Fibroblast of skin of left biceps (primary cell): ENCODE results near the gene MDFI.
A peak's percentile ranks its signal among the peaks of the same experiment; 100 is the strongest.
"Not testable (repeated sequence)": the region's sequence is repeated elsewhere in the genome, so short reads cannot be mapped to it uniquely, and the experiment has no call there.

Experiments used
- DNase-seq, 2 experiments: peaks; one replicate each; pipeline ENCODE4 v3.0.0-alpha.2; 2013; ENCODE audit warnings: low read depth in 2 of 2

MDFI gene

DNA sequence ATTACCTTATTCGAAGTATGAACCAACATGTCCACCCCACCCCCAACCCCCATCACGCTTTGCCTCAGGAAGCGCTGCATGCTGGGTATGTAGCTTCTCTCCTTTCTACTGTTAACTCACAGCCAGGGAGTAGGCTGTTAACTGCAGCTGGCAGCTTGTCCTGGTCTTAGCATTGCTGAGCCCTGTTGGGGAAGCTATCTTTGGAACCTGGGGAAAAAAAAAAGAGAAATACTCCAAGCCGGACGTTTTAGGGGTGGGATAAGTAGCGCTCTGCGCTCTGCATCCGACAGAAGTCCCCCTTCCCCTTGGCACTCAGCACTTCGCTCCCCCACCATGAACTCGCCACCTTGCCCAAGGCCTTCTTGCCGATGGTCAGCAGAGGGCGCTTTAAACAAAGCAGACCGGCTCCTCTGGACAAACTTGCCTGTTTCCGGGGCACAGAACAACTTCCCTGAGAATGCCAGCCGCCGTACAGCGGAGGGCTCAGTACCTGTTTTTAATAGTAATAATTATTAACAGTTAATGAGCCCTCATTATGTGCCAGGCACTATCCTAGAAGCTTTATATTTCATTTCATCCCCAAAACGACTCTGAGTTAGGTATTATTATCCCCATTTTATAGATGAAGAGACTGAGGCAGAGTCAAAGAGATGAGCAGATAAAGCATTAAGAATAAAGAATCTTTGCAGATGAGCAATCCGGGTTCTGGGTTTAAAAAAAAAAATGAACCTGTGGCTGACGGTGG, 35.2 kb upstream of the MDFI start:
- DNase-seq: peak; percentile 42 to 54

DNA sequence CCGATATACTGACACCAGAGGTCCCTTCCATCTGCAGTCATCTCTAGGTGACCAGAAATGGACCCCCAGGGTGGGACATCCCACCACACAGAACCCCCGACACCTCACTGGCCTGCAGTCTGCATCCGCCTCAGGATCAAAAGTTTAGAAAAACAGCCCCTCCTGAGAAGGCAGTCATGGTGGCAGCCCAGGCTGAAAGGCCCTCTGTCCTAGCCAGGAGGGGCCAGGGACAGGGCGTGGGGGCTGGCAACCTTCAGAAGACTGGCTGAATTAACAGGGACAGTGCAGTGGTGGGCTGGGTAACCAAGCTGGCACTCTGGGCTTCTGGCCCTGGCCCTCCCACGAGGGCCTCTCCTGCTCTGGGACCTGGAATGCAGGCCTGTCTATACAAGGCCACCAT, 34.3 kb upstream of the MDFI start:
- DNase-seq: no peak

DNA sequence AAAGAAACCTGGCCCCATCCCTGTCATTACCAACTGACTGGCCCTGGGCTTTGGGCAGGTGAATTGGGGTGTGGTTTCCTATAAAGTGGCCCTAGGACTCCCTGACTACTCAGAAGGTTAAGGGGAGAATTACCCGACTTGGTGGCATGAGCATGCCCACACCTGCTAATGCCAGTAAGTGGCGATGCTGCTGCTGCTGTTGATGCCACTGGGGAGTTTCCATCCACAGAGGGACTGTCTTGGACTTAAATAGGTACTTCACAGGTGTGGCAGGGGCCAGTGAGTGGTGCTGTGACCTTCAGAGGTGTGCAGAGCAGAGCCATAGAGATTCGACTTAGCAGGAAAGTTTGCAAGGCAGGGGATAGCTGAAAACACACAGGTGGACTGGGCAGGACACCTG, 32.6 kb upstream of the MDFI start:
- no peak for DNase-seq

DNA sequence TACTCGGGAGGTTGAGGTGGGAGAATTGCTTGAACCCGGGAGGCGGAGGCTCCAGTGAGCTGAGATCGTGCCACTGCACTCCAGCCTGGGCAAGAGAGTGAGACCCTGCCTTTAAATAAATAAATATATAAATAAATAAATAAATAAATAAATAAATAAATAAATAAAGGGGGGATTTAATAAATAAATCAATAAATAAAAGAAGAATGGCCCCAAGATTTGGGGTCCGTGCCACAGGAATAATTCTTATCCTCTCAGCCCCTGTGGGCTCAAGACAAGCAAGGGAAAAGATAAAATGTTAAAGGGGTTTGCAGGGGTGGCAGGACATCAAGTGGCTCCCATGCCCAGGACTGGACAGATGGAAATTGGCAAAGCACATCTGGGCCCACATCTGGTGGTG, 31.2 kb upstream of the MDFI start:
- no peak for DNase-seq

DNA sequence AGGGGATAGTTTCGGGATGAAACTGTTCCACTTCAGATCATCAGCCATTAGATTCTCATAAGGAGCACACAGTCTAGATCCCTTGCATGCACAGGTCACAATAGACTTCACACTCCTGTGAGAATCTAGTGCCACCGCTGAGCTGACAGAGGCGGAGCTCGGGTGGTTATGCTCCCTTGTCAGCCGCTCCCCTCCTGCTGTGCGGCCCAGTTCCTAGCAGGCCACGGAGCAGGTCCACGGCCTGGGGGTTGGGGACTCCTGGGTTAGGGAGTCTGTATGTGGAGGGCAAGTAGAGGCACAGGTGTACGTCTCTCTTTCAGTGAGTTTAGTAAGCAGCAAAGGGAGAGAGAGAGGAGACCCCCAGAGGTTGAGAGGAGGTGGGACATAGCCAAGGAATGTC, 30.5 kb upstream of the MDFI start:
- no peak for DNase-seq

DNA sequence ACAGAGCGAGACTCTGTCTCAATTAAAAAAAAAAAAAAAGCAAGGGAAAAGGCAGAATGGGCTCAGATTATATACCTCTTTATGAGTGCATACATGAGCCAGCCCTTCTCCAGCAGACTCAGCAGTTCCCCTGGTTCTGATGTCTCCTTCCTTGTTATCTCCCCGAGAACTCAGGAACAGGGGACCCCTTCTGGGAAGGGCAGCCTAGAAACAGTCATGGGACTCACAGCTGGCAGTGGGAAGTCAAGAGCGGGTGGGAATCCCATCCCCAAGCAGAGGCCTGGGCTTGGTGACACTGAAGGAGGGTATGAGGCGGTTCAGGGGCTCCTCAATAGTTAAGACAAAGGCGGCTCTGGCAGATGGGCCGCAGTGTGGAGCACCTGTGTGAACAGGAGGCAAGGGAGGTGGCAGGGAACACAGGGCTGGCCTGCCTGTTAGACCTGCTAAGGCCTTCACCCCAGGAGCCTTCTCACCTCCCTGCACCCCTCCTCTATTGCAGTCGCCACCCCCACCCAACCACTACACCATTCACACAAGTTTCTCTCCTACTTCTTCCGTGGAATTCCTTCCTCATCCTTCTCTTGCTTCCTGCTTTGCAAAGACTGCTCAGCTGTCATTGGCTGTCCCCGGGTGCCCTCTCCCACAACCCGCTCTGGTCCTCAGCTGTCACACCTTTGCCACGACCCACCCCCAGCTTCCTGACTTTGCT, 29.7 kb upstream of the MDFI start:
- DNase-seq: no peak

DNA sequence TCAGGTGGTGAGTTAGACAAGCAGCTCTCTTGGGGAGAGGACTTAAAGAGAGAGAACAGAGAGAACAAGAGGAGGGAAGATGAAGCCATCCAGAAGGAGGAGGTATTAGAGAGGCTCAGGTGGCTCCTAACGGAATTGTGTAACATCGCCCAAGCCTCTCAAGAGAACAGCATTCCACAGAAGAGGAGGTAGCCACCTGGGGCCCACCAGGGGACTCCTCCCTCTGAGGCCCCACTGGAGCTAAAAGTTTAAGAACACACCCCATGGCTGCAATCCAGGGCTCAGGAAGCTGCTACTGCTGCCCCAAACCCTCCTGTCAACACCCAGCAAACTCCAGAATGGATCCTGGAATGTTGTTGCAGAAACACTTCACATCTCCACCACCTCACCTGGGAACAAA, 23.6 kb upstream of the MDFI start:
- DNase-seq: no peak

DNA sequence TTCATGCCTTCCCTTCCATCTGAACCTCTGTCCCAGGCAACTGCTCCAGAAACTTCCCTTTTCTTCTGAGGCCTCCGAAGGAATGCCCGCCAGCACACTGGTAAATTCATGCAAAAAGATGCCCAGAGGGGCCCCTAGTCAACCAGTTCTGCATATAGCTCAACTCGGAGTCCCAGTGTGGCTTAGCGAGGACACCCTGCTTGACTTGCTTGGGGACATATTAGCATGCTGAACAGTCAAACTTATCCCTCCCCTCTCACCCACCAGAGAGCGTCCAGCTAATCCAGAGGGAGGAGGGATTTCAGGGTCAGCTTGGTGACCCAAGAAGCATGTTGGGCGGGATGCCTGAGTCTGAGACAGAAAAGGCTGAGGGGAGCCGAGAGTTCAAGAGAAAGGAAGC, 23.0 kb upstream of the MDFI start:
- DNase-seq: no peak

DNA sequence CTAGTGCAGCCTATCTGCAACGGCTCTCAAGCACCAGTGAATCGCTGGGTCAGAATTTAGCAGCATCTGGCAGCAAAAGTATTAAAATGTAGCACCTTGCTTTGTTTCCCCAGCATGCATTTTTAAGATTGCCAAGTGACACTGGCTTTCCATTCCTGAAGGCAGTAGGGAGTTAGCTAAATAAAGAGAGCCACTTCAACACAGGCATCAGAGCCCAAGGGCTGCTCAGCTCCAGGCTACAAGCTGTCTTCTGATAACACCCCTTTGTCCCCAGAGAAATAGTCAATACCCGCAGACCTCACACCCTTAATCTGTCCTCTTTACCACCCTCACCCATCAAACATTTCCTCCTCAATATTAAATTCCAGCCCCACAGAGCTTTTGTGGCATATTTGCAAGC, 19.7 kb upstream of the MDFI start:
- DNase-seq: no peak

DNA sequence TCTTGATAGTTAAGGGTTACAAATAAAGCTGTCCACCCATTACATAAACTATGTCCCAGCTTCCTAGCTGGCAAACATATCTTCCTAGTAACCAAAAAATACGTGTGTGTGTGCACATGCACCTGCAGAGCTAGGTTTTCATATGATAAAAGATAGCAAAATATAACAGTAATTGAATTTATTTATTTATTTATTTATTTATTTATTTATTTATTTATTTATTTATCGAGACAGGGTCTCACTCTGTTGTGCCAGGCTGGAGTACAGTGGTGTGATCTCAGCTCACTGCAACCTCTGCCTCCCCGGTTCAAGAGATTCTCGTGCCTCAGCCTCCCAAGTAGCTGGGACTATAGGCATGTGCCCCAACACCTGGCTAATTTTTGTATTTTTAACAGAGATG, 19.1 kb upstream of the MDFI start:
- DNase-seq: not testable (repeated sequence)

DNA sequence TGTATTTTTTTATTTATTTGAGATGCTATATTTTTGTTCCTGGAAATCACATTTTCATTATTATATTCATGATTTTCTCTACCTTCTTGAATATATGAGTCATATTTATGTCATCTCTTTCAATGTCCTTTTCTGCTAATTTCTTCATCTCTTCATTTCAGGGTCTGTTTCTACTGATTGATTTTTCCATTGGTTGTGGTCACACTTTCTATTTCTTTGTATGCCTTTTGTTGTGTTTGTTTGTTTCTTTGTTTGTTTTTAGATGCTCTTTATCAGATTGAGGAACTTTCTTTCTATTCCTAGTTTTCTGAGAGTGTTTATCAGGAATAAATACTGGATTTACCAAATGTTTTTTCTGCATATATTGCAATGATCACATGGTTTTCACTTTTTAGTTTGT, 16.9 kb upstream of the MDFI start:
- no peak for DNase-seq

DNA sequence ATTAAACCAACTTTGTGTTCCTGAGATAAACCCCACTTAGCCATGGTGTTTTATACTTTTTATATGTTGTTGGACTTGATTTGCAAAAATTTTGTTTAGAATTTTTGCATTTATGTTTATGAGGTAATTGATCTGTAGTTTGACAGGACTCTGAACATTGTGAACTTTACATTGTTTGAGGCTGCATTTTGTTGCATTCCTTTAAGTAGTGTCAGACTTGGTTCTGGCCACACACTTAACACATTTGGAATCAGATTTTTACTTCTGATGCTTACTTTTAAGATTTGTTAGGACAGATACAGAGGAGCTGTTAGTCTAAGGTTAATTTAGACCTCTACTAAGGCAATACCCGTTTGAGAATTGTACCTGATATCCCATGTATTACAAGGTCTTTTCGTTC, 16.5 kb upstream of the MDFI start:
- no peak for DNase-seq

DNA sequence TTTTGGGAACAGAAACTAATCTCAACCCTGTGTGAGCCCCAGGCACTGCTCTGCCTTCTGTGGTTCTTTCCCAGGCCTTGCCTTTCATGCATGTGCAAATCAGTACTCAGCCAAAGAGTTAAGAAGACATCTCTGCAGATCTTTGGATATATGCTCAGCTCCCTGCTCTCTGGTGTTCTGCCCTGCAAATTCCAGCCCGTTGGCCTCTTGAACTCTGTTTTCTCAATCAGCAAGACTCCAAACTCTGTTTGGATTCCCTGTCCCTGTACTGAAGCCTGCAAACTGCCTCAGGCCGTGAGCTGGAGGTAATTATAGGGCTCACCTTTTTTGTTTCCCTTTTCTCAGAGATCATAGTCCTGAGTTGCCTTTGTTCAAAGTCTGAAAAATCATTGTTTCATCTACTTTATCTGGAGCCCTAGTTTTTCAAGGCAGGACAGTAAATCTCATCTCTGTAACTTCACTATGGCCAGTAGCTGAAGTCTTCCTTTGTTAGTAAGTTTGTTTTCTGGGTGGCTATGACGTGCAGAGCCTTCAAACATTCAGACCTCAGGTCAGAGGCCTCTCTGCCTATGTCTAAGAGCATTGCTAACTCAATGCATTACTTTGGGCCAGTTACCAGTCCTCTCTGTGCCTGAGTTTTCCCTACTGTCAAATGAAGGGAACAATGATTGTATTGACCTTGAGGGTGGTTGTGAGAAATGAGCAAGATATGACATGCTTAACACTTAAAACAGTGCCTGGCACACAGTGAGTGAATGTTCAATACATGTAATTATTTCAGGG, 15.9 kb upstream of the MDFI start:
- no peak for DNase-seq

DNA sequence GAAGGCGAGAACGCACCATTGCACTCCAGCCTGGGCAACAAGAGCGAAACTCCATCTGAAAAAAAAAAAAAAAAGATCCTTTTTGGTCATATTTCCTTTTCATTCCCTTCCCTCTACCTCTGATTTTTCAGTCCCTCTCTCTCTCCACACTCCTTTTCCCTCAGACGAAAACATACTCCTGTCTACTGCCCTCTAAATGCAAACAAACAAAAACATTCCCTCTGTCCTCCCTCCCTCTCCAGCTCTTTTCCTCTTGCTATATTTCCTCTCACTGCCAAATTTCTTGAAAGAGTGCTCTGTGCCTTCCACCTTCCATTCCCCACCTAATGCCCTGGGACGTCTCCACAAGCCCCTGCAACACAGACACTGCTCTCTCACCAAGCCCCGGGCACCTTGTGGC, 14.9 kb upstream of the MDFI start:
- DNase-seq: no peak

DNA sequence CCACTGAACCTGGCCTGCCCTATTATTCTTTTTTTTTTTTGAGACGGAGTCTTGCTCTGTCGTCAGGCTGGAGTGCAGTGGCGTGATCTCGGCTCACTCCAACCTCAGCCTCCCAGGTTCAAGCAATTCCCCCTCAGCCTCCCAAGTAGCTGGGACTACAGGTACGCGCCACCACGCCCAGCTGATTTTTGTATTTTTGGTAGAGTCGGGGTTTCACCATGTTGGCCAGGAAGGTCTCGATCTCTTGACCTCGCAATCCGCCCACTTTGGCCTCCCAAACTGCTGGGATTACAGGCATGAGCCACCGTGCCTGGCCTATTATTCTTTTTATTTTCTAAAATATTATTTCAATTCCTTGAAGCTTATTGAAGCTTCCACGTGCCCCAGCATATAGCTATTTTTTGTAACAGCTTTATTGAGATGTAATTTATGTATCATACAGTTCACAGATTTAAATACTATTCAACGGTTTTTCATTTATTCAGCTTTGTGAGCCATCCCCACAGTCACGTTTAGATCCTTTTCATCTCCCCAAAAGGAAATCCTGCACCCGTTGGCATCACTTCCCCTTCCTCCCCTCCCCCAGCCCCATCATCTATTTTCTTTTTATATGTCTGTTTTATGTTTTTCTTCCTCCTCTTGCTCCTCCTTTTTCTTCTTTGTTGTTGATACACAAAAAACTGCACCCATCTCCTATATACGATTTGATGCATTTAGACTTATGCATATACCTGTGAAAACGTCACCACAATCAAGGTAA, 13.5 kb upstream of the MDFI start:
- no peak for DNase-seq

DNA sequence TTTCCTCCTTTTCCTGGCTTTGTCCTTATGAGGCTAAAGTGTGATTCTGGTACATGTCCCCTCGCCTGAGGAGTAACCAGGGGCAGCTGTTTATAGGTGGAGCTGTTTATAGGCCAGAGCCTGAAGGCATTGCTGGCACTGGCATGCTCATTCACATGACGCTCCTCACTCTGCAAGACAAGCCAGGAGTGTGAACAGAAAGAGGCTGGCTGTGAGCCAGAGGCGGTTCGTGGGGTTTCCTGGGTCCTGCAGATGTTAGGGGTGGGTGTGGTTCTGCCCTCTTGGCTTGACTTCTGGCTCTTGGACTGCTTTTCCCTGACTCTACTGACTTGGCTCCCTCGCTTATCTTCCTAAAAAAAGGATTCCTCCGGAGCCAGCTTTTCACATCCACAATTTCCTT, 12.8 kb upstream of the MDFI start:
- no peak for DNase-seq

DNA sequence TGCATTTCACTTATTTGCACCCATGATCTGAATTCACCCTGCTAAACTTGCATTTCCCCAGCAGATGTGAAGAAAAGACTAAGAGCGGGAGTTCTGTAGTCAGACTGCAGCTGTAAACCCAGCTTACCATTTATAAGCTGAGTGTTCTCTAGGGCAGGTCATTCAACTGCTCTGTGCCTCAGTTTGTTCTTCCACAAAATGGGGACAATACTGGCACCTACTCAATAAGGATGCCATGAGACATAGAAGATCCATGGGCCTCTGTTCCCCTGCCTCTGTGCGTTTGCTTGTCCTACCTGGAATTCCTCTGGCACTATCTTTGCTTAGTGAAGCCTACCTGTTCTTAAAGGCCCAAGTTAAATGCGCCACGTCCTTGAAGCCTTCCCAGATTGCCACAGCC, 12.2 kb upstream of the MDFI start:
- DNase-seq: no peak

DNA sequence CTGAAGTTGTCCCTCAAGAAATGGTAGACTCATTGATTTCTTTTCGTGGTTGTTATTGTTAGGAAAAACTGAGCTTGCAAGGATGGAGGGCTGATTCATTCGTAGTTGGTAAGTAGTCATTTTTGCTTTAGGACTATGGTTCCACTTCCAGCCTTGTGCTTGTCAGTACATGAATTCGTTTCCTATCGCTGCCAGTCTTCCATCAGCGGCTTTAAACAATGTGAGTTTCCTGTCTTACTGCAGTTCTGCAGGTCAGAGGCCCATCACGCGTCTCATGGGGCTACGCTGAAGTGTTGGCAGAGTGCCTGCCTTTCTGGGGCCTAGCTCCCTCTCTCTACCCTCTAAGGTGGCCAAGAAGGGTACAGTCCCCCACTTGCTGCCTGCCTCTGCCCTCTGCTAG, 11.4 kb upstream of the MDFI start:
- no peak for DNase-seq

DNA sequence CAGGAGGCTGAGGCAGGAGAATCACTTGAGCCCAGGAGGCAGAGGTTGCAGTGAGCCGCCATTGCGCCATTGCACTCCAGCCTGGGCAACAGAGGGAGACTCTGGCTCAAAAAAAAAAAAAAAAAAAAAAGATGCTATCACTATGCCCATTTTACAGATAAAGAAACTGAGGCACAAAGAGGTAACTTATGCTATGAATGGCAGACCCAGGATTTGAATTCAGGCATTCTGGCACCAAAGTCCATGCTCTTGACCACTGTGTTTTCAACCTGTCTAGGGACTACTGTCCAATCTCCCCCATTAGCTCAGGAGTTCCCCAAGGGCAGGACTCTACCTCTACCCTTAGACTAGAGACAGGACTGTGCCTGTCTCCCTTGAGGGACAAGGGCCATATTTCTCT, 9.1 kb upstream of the MDFI start:
- no peak for DNase-seq

DNA sequence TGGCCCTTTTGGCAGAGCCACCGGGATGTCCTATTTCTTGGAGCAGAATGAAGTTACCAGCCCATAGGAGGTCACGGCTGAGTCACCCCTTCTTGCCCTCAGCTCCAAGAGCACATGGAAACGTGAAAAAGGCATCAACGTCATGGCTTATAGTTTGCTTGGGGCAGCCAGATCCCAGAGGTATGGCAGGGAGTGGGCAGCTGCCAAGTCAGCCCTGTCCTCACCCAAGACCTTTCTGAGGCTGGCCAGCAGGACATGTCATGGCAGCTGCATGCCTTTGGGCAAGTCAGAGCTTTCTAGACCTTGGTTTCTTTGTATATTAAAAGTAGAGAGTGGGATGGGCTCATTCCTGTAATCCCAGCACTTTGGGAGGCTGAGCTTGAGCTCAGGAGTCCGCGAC, 8.2 kb upstream of the MDFI start:
- DNase-seq: no peak

DNA sequence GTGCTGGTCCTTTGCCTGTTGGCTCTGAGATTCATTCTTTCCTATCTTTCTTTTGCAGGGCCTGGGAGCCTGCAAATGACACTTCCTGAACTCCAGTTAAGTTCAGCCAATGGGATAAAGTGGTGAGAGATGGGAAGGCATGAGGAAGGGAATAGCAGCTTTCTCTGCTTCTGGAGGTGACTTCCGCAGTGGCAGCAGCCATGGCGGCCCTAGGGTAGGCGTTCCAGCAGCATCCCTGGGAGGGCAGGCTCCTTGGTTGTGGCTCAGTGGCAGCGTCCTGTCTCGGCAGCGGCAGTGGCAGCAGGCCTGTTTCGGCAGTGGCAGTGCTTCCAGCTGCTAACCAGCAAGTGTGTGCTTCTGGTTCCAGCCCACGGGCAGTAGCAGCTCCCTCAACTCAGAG, 7.3 kb upstream of the MDFI start:
- no peak for DNase-seq

DNA sequence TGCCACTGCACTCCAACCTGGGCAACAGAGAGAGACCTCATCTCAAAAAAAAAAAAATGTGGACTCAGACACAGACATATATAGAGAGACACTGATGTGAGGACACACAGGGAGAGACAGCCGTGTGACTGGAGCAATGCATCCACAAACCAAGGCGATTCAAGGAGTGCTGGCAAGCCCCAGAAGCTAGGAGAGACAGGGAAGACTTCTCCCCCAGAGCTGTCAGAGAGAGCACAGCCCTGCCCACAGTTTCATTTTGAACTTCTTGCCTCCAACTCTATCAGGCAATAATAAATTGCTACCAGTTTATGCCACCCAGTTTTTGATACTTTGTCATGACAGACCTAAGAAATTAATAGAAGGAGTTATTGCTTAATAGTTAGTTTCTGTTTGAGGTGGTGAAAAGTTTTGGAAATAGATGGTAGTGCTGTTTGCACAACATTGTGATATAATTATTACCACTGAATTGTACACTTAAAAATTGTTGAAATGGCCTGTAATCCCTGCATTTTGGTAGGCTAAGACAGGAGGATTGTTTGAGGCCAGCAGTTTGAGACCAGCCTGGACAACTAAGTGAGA, 5.1 kb upstream of the MDFI start:
- DNase-seq: no peak
